NCI-H2081 (cell line): ENCODE measurements around the gene IL7R.
"Not testable (repeated sequence)": the region's sequence is repeated elsewhere in the genome, so short reads cannot be mapped to it uniquely, and the experiment has no call there.

Experiments
- DNase-seq, 2 experiments: peaks; one replicate each; lab custom pipeline; 2025; lab: John Stamatoyannopoulos, UW

The IL7R gene

DNA sequence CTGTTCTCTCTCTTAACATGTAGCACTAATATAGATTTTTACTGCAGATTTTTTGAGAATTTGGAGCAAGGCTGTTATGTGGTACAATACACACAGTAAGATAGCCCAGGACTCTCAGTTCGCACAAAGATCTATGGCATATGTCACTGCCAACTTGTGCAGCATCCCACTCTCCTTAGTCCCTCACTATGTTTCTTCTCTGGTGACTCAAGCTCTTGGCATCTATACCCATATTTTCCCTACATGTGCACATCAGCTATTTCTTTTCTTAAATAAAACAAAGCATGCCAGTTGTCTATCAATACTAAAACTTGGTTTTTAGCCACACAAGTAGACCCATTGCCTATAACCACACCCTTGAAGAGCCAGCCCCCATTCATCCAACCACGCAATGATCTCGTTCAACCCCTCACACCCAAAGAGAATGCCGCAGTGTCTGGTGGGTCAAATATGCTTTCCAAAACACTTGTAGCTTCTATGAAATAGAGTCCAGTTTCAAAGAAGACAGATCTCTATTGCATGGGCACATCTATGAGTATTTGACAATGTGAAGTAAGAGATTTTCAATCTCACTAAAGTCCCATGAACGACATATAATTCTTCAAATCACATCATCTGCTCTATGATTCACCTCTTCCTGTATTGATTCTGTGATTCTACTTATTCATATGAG lies 18.2 kb upstream of the IL7R start:
- DNase-seq, result no peak

- DNase-seq, result no peak
These were observed 13.8 kb upstream of the IL7R start for GRCh38 chr5:35842856-35843255.

DNA sequence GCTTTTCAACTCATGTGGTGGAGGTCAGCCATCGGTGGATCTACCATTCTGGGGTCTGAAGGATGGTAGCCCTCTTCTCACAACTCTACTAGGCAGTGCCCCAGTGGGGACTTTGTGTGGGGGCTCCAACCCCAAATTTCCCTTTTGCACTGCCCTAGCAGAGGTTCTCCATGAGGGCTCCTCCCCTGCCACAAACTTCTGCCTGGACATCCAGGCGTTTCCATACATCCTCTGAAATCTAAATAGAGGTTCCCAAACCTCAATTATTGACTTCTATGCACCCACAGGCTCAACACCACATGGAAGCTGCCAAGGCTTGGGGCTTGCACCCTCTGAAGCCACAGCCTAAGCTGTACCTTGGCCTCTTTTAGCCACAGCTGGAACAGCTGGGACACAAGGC lies 11.2 kb upstream of the IL7R start:
- DNase-seq, result not testable (repeated sequence)

- no peak for DNase-seq
These were observed 9.2 kb upstream of the IL7R start for GRCh38 chr5:35847491-35847890.

DNA sequence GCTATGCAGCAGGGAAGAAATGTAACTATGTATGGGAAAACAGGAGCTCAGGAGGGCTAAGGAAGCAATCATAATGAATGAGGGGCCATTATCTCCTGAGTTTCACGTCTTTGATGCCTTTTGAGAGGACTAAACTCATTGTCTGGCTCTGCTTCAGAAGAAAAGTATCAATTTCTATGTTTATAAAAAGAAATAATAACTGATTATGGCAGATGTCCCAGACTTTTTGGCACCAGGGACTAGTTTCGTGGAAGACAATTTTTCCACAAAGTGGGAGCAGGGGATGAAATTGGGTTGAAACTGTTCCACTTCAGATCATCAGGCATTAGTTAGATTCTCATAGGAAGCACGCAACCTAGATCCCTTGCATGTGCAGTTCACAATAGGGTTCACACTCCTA lies 8.7 kb upstream of the IL7R start:
- no peak for DNase-seq

DNA sequence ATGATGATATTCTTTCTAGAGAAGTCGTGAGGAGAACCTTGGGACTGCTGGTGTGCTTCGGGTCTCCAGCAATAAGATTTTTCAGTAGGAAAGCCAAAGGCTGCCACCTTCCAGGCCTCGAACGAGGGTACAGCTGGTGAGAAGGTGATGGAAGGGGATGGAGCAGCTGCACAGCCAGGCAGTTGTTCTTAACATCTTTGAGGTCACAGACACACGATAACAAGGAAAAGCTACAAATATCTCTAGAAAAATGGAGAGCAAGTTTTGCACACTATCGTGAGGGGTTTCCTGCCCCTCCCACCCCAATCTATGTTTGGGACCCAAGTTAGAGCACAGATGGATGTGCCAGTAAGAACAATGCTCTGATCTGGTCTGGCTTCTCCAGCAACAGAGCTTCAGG lies 6.8 kb upstream of the IL7R start:
- no peak for DNase-seq

- DNase-seq, result no peak
These were observed 5.6 kb upstream of the IL7R start for GRCh38 chr5:35850967-35851680.

DNA sequence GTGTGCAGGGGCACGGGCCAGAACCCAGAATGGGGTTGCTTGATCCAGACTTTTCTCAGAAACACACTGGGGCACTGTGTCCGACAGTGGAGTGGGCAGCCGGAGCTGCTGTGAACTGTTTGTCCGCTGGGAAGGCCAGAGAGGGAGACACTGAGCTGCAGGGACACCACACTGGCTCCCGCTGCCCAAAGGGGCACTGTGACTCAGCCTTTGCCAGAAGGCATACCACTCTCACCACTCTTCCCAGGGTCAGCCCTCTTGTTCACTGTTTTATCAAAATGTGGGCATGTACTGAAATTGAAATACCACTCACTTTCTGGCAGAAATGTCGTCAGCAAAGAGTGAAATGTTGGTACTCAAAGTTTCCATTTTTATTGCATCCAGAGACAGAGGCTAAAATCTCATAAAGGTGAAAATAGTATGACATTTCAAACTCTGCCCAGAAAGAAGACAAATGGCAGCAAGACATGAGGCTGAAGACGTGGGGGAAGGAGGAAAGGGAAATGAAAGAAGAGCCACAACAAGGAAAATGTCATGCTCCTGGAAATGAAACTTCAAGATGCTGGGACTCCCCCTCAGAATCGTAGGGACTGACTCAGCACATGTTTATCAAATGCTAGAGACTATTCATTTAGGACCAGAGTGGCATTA lies 4.5 kb upstream of the IL7R start:
- no peak for DNase-seq

DNA sequence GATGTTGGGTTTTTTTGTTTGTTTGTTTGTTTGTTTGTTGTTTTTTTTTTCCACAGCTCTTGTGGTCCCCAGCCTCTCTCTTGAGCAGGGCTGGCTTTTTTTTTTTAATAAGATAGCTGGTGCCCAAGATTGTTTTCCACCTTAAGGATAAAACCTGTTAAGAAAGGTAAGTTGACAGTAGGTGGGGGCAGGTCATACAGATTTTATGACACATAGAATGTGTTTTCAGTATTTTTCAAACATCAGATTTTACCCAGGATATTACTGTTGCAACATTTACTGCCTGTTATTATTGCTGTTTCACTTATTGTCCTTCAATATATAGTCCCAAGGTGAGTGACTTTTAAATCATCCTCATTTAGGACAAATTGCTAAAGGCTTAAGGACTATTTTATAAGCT lies 3.9 kb upstream of the IL7R start:
- no peak for DNase-seq

- no peak for DNase-seq
These were observed 3.1 kb upstream of the IL7R start for GRCh38 chr5:35853631-35854030.

GRCh38 chr5:35854248-35854647 lies 2.4 kb upstream of the IL7R start:
- no peak for DNase-seq

DNA sequence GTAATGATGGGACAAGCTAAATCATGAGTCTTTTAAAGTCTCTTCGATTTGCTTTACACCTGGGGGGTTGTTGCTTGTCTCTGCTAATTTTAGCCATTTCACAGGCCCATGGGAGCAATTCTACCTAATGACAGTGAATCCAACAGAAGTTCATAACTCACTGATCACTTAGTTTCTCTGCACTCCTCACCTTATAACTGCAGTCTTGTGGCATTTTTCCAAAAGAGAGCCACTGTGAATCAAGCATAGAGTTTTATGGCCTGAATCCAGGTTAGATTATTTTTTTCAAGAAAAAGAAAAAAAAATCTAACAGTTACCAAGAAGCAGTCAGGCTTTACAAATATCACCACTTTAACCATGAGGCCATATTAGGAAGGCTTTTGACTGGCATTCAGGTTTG lies 1.5 kb upstream of the IL7R start:
- DNase-seq, result no peak

DNA sequence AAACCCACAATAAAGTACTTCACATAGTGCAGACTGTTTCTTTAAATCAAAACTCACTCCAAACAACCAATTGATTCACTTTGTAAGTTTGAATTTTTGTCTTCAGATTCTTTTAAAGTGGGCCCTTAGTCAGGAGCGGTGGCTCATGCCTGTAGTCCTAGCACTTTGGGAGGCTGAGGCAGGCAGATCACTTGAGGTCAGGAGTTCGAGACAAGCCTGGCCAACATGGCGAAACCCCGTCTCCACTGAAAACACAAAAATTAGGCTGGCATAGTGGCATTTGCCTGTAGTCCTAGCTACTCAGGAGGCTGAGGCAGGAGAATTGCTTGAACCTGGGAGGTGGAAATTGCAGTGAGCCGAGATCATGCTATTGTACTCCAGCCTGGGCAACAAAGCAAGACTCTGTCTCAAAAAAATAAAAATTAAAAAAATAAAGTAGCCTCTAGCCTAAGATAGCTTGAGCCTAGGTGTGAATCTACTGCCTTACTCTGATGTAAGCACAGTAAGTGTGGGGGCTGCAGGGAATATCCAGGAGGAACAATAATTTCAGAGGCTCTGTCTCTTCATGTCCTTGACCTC lies 416 bp upstream of the IL7R start:
- DNase-seq, result not testable (repeated sequence)

- no peak for DNase-seq
These were observed 1.0 kb downstream of the IL7R start for GRCh38 chr5:35857606-35858205.

DNA sequence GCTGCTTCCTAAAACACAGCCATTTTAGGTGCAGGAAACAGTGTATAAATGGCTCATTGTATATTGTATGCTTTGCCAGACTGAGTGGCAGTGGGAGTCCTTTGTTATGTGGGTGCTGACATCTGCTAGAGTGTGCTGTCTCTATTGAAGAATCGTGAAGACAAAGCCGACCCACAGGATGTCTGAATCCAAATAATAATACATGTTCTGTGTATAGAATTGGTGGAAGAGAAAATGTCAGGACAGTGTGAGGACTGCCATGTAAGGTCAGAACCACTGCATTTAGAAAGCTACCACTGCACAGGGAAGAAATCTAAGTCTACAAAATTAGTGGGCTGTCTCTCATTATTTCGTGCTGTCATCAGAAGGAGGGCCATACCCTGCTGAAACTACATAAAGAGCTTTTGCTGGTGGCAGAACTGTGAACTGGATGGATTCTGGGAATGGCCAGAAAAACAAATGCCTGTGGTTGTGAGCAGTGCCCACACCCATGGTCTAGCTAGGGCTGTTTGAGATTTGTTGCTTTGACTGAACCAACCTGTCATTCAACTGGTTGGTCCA lies 2.5 kb downstream of the IL7R start:
- DNase-seq, result peak; percentile 91 to 98

DNA sequence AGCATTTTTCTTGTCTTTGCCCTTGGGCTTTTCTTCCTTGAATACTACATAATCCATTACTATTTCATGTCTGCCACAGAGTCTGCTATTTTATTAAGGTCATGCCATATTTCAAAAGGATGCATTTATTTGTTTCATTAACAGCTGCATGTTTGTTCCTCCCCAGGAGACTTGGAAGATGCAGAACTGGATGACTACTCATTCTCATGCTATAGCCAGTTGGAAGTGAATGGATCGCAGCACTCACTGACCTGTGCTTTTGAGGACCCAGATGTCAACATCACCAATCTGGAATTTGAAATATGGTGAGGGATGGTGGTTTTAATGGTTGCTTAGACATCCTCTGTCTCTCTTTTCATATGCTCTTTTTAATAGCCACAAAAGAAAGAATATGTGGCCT lies 4.0 kb downstream of the IL7R start:
- DNase-seq, result no peak

GRCh38 chr5:35861718-35862117 lies 5.0 kb downstream of the IL7R start:
- no peak for DNase-seq

- DNase-seq, result no peak
These were observed 5.4 kb downstream of the IL7R start for GRCh38 chr5:35862126-35862525.

DNA sequence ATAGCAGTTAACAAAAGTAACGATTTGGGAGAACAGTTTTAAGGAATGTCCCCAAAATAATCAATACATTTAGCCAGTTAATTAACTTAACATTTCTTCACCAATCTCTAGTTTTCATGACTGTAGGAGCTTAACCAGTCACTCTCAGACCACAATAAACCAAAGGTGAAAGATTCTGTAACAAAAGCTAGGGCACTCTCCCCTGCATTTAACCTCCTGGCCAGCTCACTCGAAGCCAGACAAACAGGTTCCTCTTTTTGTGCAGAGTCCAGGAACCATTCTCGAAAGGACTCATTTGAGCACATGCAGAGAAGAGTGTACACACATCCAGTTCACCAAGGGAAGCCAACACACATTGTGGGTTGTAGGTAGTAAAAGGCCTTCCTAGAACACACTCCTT lies 6.5 kb downstream of the IL7R start:
- no peak for DNase-seq

DNA sequence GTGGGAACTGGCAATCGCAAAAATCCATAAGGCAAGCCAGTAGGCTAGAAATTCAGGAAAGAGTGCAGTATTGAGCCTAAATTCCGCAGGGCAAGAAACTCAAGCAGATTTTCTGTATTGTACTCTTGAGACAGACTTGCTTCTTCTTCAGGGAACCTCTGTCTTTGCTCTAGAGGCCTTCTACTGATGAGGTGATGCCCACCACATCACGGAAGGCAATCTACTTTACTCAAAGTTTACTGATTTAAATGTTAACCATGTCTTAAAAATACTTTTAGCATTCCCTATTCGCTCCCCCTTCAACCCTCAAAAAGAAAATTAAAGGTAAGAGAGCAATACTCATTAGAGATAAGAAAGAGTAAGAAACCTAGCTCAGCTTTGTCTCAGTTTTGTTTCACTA lies 11.3 kb downstream of the IL7R start:
- no peak for DNase-seq

DNA sequence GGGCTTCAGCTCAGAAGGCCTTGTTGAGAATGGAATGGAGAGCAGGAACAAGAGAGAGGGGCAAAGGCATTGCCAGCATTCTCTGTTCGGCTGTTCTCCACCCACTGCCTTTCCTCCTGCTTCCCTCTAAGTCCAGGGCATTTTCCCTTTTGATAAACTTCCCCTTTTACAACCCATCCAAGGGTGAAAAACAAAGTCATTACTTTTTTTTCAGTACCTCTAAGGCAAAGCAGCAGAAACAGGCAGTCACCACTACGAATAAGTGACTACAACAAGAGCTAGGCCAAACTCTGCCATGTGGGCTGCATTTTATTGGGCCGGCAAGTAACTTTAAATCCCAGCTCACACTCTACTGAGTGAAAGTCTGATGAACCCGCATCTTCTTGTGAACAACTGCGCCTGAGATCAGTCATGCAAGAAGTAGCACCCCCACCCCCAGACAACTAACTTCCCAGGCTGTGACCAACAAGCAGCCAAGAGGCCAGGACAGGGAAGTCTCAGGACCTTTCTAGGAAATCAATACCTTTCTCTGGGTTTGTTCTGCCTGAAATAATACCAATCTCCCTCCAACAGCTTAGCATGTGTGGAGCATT lies 13.1 kb downstream of the IL7R start:
- DNase-seq, result no peak

- DNase-seq, result no peak
These were observed 13.9 kb downstream of the IL7R start for GRCh38 chr5:35870605-35871004.
